Muscle of arm (tissue), 12 donors: Measurements from ENCODE around the gene USP9Y. TPM values are rescaled to one million over a fixed set of nuclear protein-coding genes. Genes with fewer than 3 reads are reported as not detected.

ENCODE experiments used
- polyA plus RNA-seq, 12 donors: library from polyadenylated mRNA; unstranded; fragments of 120-200 nt; gene quantifications; one replicate each; pipeline ENCODE4 v1.2.1, GENCODE V29; 2013; ENCODE audit not compliant: insufficient read length in 12 of 12

The USP9Y gene
- polyA plus RNA-seq, 12 donors = 0.05 to 56.6 (median 25.2) TPM; not detected in 1

Other genes starting within 250 kb of the USP9Y start
- 100 to 1,000 TPM in 1 of 12 donors, 10 to 100 TPM in 6, under 1 TPM in 4, not detected in 1; 0.35 to 116 (median 62.2) TPM for gene DDX3Y, start 203.6 kb downstream of the USP9Y start, polyA plus RNA-seq